GM18870 (cell line): Measurements from ENCODE around the gene MEGF11.

Experiments
- ATAC-seq: cut with Tn5 transposase; IDR thresholded peaks from one replicate; pipeline ENCODE4 v1.9.1; 2021; ENCODE audit warnings: moderate library complexity; ENCODE audit not compliant: unreplicated experiment

Gene MEGF11

GRCh38 chr15:66151809-66152208 lies 101.7 kb downstream of the MEGF11 start:
- ATAC-seq, result no peak

- no peak for ATAC-seq
Measured at GRCh38 chr15:66149871-66150270, 103.7 kb downstream of the MEGF11 start.

- no peak for ATAC-seq
Measured at GRCh38 chr15:66148187-66148586, 105.4 kb downstream of the MEGF11 start.

DNA sequence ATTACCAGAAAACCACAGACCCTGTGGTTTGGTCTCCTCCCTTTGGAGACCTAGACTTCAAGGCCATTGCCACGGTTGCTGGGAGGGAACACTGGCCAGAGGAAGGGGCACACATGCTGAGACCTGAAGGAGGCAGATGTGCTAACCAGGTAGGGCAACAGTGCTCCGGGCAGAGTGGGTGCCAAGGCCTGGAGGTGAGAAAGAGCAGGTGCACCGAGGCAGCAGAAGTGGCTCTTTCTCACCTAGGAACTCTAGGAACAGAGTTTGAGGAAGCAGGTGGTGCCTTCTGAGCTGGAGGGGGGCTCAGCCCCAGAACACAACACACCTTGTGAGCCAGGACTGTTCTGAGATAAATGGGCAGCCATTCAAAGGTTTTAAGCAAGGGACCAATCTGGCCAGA lies 106.1 kb downstream of the MEGF11 start:
- no peak for ATAC-seq

DNA sequence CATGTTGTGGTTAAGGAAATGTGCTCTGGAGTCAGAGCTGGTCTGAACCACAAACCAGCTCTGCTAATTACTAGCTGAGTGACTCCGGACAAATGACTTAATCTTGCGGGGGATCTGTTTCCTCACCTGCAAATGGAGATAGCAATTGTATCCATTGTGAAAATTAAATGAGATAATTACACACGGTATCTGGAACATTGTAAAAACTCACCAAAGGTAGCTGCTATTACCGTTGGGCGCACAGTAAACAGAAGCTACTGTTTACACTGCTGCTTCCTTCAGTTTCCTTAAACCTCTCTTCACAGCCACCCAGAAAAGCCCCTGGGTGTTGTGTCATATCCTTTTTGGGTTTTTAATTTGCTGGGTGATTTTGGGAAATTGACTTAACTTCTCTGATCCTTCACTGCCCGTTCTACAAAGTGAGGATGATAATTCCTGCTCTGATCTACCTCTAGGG lies 107.8 kb downstream of the MEGF11 start:
- ATAC-seq, result no peak

- ATAC-seq, result no peak
Measured at GRCh38 chr15:66144978-66145725, 108.4 kb downstream of the MEGF11 start.

GRCh38 chr15:66142285-66142684 lies 111.3 kb downstream of the MEGF11 start:
- no peak for ATAC-seq

DNA sequence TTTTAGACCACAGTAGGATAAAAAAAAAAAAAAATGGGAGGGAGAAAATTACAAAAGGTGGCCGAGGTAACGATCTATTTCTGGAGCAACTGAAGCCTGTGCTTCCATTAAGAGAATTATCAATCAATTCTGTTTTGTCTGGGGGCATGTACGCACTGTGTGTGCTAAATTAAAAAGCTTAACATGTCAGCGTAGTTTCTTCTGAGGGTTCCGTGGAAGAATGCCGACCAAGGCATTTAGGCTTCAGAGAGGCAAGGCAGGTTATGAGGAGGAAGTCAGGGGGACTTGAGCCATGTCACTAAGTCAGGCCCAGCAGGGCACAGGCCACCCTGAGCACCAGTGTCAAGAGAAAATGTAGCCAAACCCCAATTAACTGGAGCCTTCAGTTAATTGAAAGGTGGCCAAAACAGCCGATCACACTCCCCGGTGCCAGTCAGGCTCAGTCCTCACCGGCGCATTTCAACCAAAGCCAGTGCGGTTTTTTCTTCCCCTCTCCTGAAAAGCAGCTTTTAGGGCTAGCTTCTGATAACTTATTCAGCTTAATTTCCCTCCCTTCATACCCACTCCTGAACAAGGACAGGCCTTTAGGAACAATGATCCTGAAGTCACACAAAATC lies 113.9 kb downstream of the MEGF11 start:
- ATAC-seq, result no peak

DNA sequence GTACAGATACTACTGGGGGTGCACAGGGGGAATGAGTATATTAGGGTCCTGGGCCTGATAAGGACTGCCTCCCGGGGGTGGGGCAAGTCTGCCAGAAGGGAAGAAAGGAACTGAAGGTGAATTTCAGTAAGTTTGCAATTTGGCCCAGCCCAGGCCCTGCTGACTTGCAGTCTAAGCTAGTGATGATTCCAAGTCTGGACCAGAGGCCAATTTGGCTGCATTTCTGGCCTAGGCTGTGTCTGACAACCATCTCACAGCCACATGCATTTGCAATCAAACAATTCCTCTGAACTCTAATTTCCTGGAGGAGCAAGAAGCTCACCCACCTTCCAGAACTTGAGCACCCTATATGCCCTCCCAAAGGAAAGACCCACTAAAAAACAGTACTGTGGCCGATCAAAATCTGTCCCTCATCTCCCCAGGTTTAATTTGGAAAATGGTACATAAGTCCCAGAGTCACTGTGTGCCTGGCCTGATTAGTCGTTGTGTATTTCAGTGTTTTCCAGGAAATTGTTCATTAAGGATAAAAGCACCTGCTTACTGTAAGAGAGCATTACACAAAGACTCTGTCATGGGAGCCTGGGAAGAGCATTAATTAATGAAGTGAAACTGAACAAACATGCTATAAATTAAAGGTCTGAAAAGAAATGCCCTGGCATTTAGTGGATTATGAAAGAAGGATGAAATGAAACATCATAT lies 114.5 kb downstream of the MEGF11 start:
- ATAC-seq, result no peak

DNA sequence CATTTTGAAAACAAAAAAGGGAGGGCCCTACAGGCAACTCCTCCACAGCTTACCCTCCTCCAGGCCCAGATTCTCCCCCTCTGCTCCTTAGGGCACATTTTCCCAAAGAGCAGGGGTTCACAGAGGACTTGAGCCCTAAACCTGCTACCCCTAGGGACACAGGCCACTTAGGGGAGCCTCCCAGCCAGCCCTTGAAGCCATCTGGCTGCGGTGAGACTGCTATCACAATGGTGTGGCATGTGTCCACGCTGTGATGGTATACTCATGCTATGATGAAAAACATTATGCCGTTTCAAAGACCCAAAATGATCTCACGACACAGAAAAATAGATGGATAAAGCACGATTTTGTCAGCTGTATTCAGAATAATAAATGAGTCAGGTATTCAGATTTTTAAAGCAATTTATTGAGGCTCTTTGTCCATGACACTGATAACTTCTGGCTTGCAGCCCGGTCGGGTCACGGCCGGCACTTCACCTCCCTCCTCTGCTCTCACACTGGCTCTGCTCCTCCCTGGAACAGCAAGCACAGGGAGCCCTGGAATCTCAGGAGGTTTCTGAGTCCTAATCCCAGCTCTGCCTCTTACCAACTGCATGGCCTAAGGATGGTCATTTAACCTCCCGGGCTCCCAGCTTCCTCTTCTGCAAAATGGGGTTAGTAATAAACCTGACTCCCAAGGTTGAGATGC lies 115.3 kb downstream of the MEGF11 start:
- no peak for ATAC-seq

GRCh38 chr15:66136948-66137347 lies 116.6 kb downstream of the MEGF11 start:
- ATAC-seq, result no peak

- no peak for ATAC-seq
Measured at GRCh38 chr15:66135664-66136063, 117.9 kb downstream of the MEGF11 start.

- ATAC-seq, result no peak
Measured at GRCh38 chr15:66134284-66134683, 119.3 kb downstream of the MEGF11 start.

- no peak for ATAC-seq
Measured at GRCh38 chr15:66133247-66133885, 120.2 kb downstream of the MEGF11 start.

DNA sequence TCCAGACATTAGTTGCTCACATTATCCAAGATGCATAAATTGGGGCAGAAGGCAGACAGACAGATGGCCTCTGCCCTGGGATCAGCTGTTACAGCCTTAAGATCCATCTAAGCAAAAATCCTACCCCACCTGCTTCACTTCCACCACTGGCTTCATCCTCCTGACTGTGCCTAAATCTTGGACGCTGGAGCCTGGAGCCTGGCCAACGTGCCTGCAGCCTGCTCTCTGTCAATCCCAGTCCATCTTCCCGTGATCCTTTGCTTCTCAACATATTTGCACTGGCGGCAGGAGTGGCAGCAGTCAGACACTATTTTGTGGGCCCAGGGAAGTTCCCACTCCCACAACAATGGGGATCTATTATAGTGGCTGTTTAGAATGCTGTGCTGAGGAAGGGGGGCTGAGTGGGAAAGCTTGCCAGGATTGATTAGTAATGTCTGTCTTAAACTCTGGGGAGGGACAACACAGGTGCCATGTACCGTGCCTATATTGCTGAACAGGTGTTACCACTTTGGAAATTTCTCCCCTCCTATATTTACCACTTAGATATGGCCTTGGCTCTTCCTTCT lies 121.2 kb downstream of the MEGF11 start:
- ATAC-seq, result no peak

DNA sequence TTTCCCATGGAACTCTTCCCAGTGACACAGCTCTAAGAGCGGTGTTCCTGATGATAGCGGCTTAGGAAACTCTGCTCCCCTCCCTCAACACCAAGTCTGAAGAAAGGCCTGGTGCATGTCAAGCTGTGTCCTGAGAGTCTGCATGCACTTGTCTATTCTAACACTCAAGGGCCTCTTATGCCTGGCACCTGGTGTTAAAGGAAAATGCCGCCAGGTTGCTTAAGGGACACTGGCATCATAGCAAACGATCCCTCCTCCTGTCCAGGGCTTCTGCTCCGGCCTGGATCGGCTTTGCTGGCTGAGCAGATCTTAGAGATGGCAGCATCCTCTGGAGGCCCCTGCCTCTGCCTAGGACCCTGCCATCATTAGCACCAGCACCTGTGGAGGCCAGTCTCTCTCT lies 121.7 kb downstream of the MEGF11 start:
- no peak for ATAC-seq

DNA sequence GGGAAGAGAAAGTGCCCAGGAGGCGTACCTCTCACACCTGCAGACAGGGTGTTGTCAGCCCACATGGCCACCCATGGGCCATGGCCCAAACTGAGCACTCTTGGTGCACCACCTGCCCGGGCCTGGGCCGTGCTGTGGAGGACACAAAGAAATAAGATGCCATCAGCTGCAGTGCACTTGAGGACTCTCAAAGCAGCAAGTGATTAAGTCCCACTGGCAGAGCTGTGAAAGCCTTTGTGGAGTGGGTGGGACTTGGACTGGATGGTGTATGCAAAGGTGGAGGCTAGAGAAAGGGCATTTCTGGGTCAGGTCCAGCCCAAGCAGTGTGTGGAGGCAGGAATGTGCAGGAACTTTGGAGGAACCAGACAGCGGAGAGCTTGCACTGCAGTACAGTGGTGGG lies 122.3 kb downstream of the MEGF11 start:
- ATAC-seq, result no peak

GRCh38 chr15:66130496-66131034 lies 123.0 kb downstream of the MEGF11 start:
- ATAC-seq, result no peak

DNA sequence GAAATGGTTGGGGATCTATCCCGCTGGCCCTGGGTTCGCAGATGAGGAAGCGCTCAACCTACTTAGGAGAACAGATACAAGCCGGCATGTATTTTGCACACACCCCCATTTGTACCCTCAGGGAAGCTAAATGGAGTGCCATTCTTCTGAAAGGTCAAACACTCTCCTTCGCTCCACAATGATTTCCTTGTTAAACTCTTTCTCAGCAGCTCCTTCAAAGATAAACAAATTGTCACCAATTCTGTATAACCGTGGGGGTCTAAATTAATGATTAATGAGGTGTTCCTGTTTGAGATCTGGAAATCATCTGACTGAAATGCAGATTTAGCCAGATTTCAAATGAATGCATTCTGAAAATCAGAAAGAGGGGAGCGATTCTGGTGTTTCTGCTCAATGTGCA lies 124.0 kb downstream of the MEGF11 start:
- no peak for ATAC-seq

GRCh38 chr15:66128116-66128680 lies 125.4 kb downstream of the MEGF11 start:
- no peak for ATAC-seq
